ENCODE results near the gene CCDC152. TPM values are rescaled to one million over a fixed set of nuclear protein-coding genes. Genes with fewer than 3 reads are reported as not detected.
"Not testable (repeated sequence)": the region's sequence is repeated elsewhere in the genome, so short reads cannot be mapped to it uniquely, and the experiment has no call there.

The CCDC152 gene
- total RNA-seq, 1 donor = 0.36 TPM

DNA sequence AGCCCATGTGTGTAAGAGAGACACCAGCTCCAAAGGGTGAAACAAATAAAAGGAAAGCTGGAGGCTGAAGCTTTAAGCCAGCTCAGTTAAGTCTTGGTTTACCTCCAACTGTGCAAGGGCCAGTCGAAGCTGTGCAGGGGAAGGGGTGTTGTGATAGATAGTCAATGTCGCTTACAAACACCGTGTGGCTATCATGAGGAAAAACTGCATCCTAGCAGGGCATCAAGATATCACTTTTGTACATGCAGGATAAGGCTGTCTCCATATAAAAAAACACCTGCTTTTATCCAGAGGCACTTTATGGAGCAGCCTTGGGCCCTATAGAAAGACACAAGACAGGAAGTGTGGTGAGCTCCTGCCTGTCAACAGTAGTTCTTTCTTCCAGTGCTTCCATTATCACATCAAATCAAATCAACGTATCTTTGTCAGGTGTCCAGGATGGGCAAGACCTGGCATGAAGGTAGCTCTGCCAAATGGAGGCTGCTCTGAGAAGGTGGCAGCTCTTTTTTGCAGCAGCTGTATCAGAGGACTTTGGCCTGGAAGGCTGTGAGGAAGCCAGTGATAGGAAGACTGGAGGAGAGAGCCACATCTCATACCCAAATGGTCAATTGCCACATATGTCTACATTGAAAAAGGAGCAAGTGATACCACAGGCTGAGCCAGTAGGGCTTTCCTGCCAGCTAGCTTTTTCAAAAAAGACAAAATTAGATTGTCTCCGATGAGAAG lies 84.4 kb downstream of the CCDC152 start:
- Histone ChIP-seq H3K4me1 (ENCODE audit: insufficient read depth, low read length) (peaks cover 23% of the 10 kb centered on the region), H3K4me3 (ENCODE audit: insufficient read depth, low read length) (peak overlapping the region; percentile 54), H3K36me3 (ENCODE audit: insufficient read depth, low read length) (no peaks in the 10 kb centered on the region), H2AFZ (ENCODE audit: low read length) (no peak overlapping the region), H3K27ac (ENCODE audit: low read depth, low read length) (no peak overlapping the region), H3K9me3 (ENCODE audit: low read depth, low read length) (no peaks in the 10 kb centered on the region), H3K4me2 (ENCODE audit: insufficient read depth, low read length) (peak overlapping the region; percentile 84), H4K20me1 (ENCODE audit: insufficient read depth, low read length) (no peaks in the 10 kb centered on the region), H3K27me3 (ENCODE audit: insufficient read depth, low read length) (no peaks in the 10 kb centered on the region), H3K79me2 (ENCODE audit: insufficient read depth, low read length) (no peaks in the 10 kb centered on the region)
- peak; percentile 49 for DNase-seq (ENCODE audit: insufficient read length, low spot score, missing footprints)
- TF ChIP-seq, protein P1, sequence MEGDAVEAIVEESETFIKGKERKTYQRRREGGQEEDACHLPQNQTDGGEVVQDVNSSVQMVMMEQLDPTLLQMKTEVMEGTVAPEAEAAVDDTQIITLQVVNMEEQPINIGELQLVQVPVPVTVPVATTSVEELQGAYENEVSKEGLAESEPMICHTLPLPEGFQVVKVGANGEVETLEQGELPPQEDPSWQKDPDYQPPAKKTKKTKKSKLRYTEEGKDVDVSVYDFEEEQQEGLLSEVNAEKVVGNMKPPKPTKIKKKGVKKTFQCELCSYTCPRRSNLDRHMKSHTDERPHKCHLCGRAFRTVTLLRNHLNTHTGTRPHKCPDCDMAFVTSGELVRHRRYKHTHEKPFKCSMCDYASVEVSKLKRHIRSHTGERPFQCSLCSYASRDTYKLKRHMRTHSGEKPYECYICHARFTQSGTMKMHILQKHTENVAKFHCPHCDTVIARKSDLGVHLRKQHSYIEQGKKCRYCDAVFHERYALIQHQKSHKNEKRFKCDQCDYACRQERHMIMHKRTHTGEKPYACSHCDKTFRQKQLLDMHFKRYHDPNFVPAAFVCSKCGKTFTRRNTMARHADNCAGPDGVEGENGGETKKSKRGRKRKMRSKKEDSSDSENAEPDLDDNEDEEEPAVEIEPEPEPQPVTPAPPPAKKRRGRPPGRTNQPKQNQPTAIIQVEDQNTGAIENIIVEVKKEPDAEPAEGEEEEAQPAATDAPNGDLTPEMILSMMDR (IDR thresholded peaks at IDR 0.05; ENCODE audit: extremely low read depth, low read depth, low read length) = no peak

DNA sequence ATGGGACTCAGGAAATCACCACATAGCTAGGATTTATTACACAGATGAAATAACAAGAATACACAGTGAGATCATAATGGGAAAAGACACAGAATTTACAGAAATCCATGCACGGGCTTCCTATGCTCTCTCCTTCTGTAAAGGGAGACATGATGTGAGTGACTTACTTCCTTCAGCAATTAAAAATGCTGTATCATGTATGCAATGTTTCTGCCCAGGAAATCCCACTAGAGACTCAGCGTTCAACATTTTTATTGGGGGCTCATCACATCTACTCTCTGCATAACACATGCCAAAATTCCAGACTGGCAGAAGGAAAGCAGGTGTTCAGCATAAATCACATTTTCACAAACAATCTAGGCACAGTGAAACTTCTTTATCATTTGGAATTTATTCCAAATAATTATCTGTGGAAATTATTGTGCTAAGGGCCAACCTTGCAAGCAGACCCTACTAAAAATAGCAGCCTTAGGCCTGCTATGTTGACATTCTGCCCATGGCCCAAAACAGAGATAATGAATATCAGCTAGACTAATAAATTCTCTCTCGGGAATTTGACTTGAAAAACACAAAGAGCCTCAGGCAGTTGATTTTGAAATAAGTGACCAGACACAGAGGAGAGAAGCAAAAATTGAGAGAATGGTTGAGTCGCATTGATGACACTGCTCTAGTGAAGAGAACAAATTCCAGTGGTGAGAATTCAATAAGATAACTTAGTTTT lies 86.5 kb downstream of the CCDC152 start:
- Histone ChIP-seq H2AFZ (ENCODE audit: low read length) (no peak overlapping the region), H3K36me3 (ENCODE audit: insufficient read depth, low read length) (no peaks in the 10 kb centered on the region), H3K4me2 (ENCODE audit: insufficient read depth, low read length) (no peak overlapping the region), H3K79me2 (ENCODE audit: insufficient read depth, low read length) (no peaks in the 10 kb centered on the region), H4K20me1 (ENCODE audit: insufficient read depth, low read length) (no peaks in the 10 kb centered on the region), H3K9me3 (ENCODE audit: low read depth, low read length) (no peaks in the 10 kb centered on the region), H3K27ac (ENCODE audit: low read depth, low read length) (no peak overlapping the region), H3K4me1 (ENCODE audit: insufficient read depth, low read length) (peaks cover 23% of the 10 kb centered on the region), H3K4me3 (ENCODE audit: insufficient read depth, low read length) (no peak overlapping the region), H3K27me3 (ENCODE audit: insufficient read depth, low read length) (no peaks in the 10 kb centered on the region)
- no peak for DNase-seq (ENCODE audit: insufficient read length, low spot score, missing footprints)
- TF ChIP-seq, protein P1 (IDR thresholded peaks at IDR 0.05; ENCODE audit: extremely low read depth, low read depth, low read length) = no peak

DNA sequence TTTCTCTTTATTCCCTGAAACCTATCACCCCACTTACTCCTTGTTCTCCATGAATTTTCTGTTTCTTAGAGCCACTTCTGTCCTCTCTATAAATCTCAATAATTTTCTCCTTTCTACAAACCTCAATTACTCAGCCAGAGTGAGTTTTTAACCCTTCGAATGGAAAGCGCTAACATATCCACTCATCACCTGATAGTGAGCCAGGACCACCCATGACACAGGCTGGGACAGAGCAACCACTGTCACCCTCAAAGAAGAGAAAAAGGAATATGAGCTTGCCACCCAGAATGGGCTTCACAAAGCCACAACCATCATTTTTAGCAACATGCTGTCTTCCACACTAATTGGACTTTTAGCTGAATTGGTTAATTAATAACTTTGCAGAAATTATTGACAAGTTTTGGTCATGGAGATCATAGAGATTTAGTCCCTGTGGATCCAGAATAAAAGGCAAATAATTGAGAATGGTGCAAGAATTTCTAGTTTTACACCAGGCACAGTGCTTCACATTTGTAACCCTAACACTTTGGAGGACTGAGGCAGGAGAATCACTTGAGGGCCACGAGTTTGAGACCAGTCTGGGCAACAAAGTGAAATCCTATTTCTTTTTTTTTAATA lies 87.2 kb downstream of the CCDC152 start:
- Histone ChIP-seq H3K9me3 (ENCODE audit: low read depth, low read length) (no peaks in the 10 kb centered on the region), H3K4me2 (ENCODE audit: insufficient read depth, low read length) (no peak overlapping the region), H3K4me3 (ENCODE audit: insufficient read depth, low read length) (no peak overlapping the region), H3K27me3 (ENCODE audit: insufficient read depth, low read length) (no peaks in the 10 kb centered on the region), H3K4me1 (ENCODE audit: insufficient read depth, low read length) (peaks cover 23% of the 10 kb centered on the region), H3K27ac (ENCODE audit: low read depth, low read length) (no peak overlapping the region), H3K79me2 (ENCODE audit: insufficient read depth, low read length) (no peaks in the 10 kb centered on the region), H4K20me1 (ENCODE audit: insufficient read depth, low read length) (no peaks in the 10 kb centered on the region), H2AFZ (ENCODE audit: low read length) (no peak overlapping the region), H3K36me3 (ENCODE audit: insufficient read depth, low read length) (no peaks in the 10 kb centered on the region)
- TF ChIP-seq, protein P1 (IDR thresholded peaks at IDR 0.05; ENCODE audit: extremely low read depth, low read depth, low read length) = no peak
- no peak for DNase-seq (ENCODE audit: insufficient read length, low spot score, missing footprints)

DNA sequence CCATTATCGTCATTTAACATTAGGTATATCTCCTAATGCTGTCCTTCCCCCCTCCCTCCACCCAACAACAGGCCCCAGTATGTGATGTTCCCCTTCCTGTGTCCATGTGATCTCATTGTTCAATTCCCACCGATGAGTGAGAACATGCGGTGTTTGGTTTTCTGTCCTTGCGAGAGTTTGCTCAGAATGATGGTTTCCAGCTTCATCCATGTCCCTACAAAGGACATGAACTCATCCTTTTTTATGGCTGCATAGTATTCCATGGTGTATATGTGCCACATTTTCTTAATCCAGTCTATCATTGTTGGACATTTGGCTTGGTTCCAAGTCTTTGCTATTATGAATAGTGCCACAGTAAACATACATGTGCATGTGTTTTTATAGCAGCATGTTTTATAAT lies 87.8 kb downstream of the CCDC152 start:
- peaks cover 23% of the 10 kb centered on the region for H3K4me1 ChIP-seq (ENCODE audit: insufficient read depth, low read length)
- not testable (repeated sequence) for H3K9me3 ChIP-seq (ENCODE audit: low read depth, low read length); H3K4me3 ChIP-seq (ENCODE audit: insufficient read depth, low read length); H3K4me2 ChIP-seq (ENCODE audit: insufficient read depth, low read length); H3K79me2 ChIP-seq (ENCODE audit: insufficient read depth, low read length); H3K36me3 ChIP-seq (ENCODE audit: insufficient read depth, low read length); DNase-seq (ENCODE audit: insufficient read length, low spot score, missing footprints); H2AFZ ChIP-seq (ENCODE audit: low read length); H4K20me1 ChIP-seq (ENCODE audit: insufficient read depth, low read length); H3K27ac ChIP-seq (ENCODE audit: low read depth, low read length); H3K27me3 ChIP-seq (ENCODE audit: insufficient read depth, low read length)
